A549 treated with CpdA at 1 μM for 4 hours (cell line): Measurements from ENCODE around the gene GNB1. TPM values are rescaled to one million over a fixed set of nuclear protein-coding genes. Genes with fewer than 3 reads are reported as not detected.

Experiments used
- total RNA-seq: library from RNA; stranded (reverse); fragments of 200-300 nt; extraction: Qiagen RNA extraction; gene quantifications from 5 replicates; pipeline ENCODE4 v1.2.3, GENCODE V29; 2022; ENCODE audit warnings: low read depth

GNB1 gene
- 175 to 210 TPM (median 192 TPM) in 5 replicates for total RNA-seq

DNA sequence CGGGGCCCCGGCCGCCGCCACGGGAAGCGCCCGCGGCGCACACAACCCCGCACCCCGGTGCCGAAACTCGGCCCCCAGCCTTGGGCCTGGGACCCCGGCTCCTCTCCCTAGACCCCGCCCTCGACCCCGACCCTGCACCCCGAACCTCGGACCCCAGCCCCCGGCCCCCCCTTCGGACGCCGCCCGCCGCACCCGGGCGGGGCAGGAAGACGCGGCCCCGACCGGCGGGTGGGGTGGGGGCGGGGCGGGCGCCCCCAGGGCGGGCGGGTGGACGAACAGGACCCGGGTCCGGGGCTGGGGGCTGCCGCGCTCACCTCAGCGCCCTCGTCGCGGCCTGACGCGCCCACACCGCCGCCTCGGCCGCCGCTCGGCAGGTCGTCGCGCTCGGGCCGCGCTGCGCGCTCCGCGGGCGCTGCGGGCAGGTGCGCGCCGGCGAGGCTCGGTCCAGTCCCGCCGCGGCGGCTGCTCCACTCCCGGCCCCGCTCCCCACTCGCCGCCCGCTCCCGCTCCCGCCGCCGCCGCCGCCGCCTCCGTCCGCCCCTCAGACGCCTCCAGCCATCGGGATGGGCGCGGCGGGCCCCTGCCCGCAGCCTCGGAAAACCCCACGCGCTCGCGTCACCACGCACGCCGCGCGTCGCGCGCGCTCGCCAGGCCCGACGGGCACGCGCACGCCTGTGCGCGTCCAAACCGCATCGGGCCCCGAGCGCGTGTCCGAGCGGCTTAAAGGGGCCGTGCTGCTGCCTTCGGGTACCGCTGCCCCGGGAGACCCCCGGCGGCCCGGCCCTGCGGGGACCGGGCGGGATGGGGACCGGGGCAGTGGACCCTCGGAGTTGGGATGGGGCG is at the start of gene GNB1:
GNB1 (minus strand) TSS at position 582 of the 843 bp plus-strand sequence. CDS start 65,634 bp downstream, outside the sequence.

DNA sequence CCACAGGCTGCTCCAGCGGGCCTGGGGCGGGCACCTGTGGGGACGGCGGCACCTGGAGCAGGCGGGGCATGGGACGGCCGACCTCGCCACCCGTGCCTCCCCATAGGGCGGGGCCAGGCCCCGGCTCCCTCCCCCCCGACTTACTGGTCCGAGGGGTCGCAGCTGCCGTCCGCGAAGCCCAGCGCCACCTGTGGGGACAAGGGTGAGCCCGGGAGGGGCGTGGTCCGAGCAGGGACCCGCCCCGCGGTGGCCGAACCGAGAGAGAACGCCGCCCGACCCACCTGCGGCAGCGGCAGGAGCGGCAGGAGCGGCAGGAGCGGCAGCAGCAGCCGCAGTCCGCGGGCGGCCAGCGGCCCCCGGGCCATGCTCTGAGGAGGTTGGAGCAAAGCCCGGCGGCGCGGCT is 28.0 kb upstream of the GNB1 start, which contains the start of gene TMEM52:
TMEM52 (minus strand) TSS at position 379 of the 403 bp plus-strand sequence; CDS start at position 365, 14 bp downstream.

DNA sequence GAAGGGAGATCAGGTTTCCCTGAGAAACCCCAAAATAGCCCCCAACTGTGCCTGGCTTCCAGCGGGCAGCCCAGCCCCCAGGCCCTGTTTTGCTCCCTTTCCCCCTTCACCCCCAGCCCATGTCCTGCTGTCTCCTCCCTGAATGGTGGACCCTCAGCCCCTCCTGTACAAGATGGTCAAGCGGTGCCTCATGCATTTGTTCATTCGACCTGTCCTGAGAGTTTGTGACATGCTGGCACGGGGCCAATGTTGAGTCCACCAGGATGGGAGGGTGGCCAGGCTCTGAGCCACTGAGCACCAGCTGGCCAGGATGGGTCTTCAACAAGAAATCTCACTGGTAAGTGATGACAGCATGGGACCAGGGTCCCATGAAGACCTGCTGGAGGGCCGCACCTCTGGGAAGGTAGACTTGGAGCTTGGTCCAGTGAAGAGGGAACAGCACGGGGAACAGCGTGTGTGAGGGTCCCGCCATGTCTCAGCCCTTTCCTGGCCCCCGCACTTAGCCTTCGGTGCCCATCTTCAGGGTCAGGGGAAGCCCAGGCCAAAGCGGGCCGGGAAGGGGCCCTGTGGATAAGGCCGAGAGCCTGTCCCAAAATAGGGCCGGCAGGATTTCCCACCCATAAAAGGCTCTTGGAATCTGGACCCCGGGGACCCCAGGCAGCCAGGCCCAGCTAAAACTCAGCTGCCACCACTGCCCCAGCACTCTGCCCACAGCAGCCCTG is 24.2 kb upstream of the GNB1 start, which contains the start of gene CALML6:
CALML6 (plus strand) TSS at position 290 of the 722 bp plus-strand sequence; CDS start at position 311, 21 bp downstream.

DNA sequence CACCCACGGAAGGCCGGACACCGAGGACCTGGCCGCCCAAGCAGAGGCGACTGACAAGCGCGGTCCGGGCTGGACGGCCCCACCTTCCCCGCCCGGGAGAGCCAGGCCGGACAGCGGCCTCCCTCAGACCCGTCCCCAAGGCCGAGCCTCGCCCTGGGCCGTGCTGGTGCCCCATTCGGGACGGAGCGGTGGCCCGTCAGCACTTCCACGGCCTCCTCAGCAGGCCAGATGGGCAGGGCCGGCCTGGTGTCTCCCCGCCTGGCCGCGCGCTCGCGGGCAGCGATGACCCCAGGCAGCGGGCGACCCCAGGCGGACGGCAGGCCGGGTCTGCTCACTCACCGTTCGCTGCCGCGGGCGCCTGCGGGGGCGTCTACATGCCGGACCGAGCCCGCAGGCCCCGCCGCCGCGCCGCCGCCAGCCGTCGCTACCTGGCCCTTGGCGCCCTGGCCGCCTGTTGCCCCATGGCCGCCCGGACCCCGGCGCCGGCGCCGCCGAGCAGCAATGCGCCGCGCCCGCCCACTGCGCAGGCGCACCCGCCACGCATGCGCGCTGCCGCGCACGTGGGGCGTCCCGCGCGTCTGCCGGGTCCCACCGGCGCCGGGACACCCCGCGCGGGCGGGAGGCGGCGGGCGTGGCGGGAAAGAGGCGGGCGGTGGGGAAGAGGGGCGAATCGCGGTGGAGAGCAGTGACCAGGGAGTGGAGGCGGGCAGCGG is 112.8 kb downstream of the GNB1 start, which contains the start of gene NADK:
NADK (minus strand) TSS at position 521 of the 713 bp plus-strand sequence. CDS start 13,064 bp downstream, outside the sequence.

Other genes starting within 250 kb of the GNB1 start
- gene CDK11B, start 232.1 kb downstream of the GNB1 start, total RNA-seq = 25.2 to 27.7 TPM (median 26.6 TPM) in 5 replicates
- gene SLC35E2B, start 198.3 kb downstream of the GNB1 start, total RNA-seq = 10.6 to 14.2 TPM (median 12.7 TPM) in 5 replicates
- 20.8 to 28.6 TPM (median 24.9 TPM) in 5 replicates for gene CDK11A, start 166.7 kb downstream of the GNB1 start, total RNA-seq
- gene NADK, start 112.6 kb downstream of the GNB1 start, total RNA-seq = 33.0 to 39.7 TPM (median 34.1 TPM) in 5 replicates
- 0.09 to 0.40 TPM (median 0.29 TPM) in 4 of 5 replicates, not detected in the other for gene CALML6, start 24.2 kb upstream of the GNB1 start, total RNA-seq
- gene TMEM52, start 28.2 kb upstream of the GNB1 start, total RNA-seq = 0.36 to 1.5 TPM (median 0.83 TPM) in 5 replicates
- gene CFAP74, start 112.7 kb upstream of the GNB1 start, total RNA-seq = 0.01 TPM in 1 of 5 replicates, not detected in the others
- gene GABRD, start 128.3 kb upstream of the GNB1 start, total RNA-seq = 0.49 to 0.73 TPM (median 0.56 TPM) in 4 of 5 replicates, not detected in the other
- gene PRKCZ, start 159.3 kb upstream of the GNB1 start, total RNA-seq = 8.0 to 11.3 TPM (median 9.8 TPM) in 5 replicates